ENCODE results near the gene MYRIP.
"Not testable (repeated sequence)": the region's sequence is repeated elsewhere in the genome, so short reads cannot be mapped to it uniquely, and the experiment has no call there.

MYRIP gene

DNA sequence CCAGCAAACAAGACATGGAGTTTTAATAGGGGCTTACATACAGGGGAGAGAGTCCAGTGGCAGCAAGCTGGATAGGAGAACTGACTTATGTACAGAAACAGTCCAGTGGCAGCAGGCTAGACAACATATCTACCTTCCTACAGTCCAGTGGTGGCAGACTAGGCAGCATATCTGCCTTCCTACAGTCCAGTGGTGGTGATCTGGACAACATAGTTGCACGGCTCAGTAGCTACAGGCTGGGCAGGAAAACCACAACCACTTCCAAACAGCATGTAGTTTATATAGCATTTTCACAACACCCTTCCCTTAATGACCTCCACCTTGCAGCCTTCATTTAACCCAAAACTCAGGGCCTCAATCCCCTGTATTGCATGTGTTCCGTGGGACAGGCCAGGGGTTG is 318.8 kb downstream of the MYRIP start:
- Histone ChIP-seq H3K9me3 (ENCODE audit: insufficient read depth, low read length) (peaks cover 7% of the 10 kb centered on the region), H3K4me1 (ENCODE audit: insufficient read depth, insufficient read length) (no peaks in the 10 kb centered on the region), H3K9ac (ENCODE audit: insufficient read length, low read depth) (no peak overlapping the region), H3K4me3 (ENCODE audit: insufficient read length, low read depth) (no peak overlapping the region), H3K36me3 (ENCODE audit: insufficient read depth, insufficient read length, low read length) (no peaks in the 10 kb centered on the region), H3K27me3 (ENCODE audit: insufficient read depth, insufficient read length) (no peaks in the 10 kb centered on the region)
- TF ChIP-seq YY1 (IDR thresholded peaks at IDR 0.05; ENCODE audit: insufficient read depth, insufficient read length) (no peak), ZNF274 (IDR thresholded peaks at IDR 0.05; ENCODE audit: low read depth, low read length) (no peak), SUZ12 (IDR thresholded peaks at IDR 0.05; ENCODE audit: extremely low read depth, insufficient read depth, insufficient read length) (no peak)
- no peak for DNase-seq (ENCODE audit: low read depth, low spot score)

DNA sequence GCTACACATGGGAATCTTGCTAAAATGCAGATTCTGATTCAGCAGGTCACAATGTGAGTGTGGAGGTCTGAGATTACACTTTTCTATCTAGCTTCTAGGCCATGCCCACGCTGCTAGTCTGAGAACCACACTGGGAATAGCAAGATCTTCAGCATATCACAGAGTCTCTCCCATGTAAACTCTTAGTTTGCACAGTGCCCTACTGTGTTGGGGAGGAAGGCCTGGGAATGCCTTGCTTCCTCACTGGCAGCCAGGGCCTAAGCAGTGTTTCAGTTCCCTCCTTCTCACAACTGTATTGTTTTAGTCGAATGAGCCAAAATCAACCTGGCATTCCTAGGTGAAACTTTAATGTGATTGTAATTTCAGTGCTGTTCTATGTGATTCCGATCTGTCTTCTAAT is 320.1 kb downstream of the MYRIP start:
- no peak for DNase-seq (ENCODE audit: low read depth, low spot score)
- Histone ChIP-seq H3K9me3 (ENCODE audit: insufficient read depth, low read length) (peaks cover 20% of the 10 kb centered on the region), H3K9ac (ENCODE audit: insufficient read length, low read depth) (no peak overlapping the region), H3K27me3 (ENCODE audit: insufficient read depth, insufficient read length) (no peaks in the 10 kb centered on the region), H3K36me3 (ENCODE audit: insufficient read depth, insufficient read length, low read length) (no peaks in the 10 kb centered on the region), H3K4me3 (ENCODE audit: insufficient read length, low read depth) (no peak overlapping the region), H3K4me1 (ENCODE audit: insufficient read depth, insufficient read length) (no peaks in the 10 kb centered on the region)
- no peak for TF ChIP-seq ZNF274 (IDR thresholded peaks at IDR 0.05; ENCODE audit: low read depth, low read length)
- no peak for TF ChIP-seq YY1 (IDR thresholded peaks at IDR 0.05; ENCODE audit: insufficient read depth, insufficient read length)
- no peak for TF ChIP-seq SUZ12 (IDR thresholded peaks at IDR 0.05; ENCODE audit: extremely low read depth, insufficient read depth, insufficient read length)

DNA sequence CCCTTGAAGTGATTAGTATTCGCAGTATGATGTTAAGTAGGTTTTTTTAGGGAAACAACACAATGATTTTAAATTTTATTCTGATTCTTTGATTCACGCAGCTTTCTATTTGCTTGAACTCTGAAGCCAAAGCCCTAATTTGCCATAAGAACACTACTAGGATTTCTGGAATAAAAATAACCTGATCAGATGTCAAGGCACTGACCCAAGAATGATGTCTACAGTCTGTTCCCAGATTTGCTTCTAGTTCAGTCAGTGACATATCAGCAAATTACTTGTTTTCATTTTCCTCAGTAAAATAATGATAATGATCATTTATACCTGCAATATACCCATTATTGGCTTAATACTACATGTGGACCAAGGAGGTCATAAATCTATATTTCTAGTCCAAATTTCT is 320.6 kb downstream of the MYRIP start:
- Histone ChIP-seq H3K9me3 (ENCODE audit: insufficient read depth, low read length) (peaks cover 20% of the 10 kb centered on the region), H3K4me3 (ENCODE audit: insufficient read length, low read depth) (no peak overlapping the region), H3K4me1 (ENCODE audit: insufficient read depth, insufficient read length) (no peaks in the 10 kb centered on the region), H3K36me3 (ENCODE audit: insufficient read depth, insufficient read length, low read length) (no peaks in the 10 kb centered on the region), H3K27me3 (ENCODE audit: insufficient read depth, insufficient read length) (no peaks in the 10 kb centered on the region), H3K9ac (ENCODE audit: insufficient read length, low read depth) (no peak overlapping the region)
- DNase-seq (ENCODE audit: low read depth, low spot score), result no peak
- TF ChIP-seq YY1 (IDR thresholded peaks at IDR 0.05; ENCODE audit: insufficient read depth, insufficient read length), result no peak
- TF ChIP-seq ZNF274 (IDR thresholded peaks at IDR 0.05; ENCODE audit: low read depth, low read length), result no peak
- TF ChIP-seq SUZ12 (IDR thresholded peaks at IDR 0.05; ENCODE audit: extremely low read depth, insufficient read depth, insufficient read length), result no peak

DNA sequence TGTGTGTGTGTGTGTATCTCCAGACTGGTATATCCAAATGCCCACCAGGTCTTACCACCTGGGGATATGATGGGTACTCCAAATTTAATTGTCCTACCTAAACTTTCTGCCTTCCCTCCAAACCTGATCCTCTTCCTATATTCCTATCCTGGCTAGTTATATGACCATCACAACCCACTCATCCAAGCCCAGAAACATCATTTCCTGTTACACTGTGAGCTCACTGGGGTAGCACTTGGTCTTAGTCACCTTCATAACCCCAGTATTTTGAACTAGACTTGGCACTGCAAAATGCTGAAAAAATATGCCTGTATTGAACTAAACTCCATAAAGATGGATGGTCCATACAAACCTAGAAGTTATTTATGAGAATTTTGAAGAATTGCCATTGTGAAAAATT is 321.3 kb downstream of the MYRIP start:
- Histone ChIP-seq H3K9ac (ENCODE audit: insufficient read length, low read depth) (no peak overlapping the region), H3K4me3 (ENCODE audit: insufficient read length, low read depth) (no peak overlapping the region), H3K9me3 (ENCODE audit: insufficient read depth, low read length) (peaks cover 20% of the 10 kb centered on the region), H3K36me3 (ENCODE audit: insufficient read depth, insufficient read length, low read length) (no peaks in the 10 kb centered on the region), H3K4me1 (ENCODE audit: insufficient read depth, insufficient read length) (no peaks in the 10 kb centered on the region), H3K27me3 (ENCODE audit: insufficient read depth, insufficient read length) (no peaks in the 10 kb centered on the region)
- no peak for DNase-seq (ENCODE audit: low read depth, low spot score)
- no peak for TF ChIP-seq ZNF274 (IDR thresholded peaks at IDR 0.05; ENCODE audit: low read depth, low read length)

DNA sequence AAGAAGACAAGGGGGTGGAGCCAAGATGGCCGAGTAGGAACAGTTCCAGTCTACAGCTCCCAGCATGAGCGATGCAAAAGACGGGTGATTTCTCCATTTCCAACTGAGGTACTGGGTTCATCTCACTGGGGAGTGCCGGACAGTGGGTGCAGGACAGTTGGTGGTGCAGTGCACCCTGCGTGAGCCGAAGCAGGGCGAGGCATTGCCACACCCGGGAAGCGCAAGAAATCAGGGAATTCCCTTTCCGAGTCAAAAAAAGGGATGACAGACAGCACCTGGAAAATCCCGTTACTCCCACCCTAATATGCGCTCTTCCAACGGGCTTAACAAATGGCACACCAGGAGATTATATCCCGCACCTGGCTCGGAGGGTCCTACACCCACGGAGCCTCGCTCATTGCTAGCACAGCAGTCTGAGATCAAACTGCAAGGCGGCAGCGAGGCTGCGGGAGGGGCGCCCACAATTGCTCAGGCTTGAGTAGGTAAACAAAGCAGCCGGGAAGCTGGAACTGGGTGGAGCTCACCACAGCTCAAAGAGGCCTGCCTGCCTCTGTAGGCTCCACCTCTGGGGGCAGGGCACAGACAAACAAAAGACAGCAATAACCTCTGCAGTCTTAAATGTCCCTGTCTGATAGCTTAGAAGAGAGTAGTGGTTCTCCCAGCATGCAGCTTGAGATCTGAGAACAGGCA is 324.6 kb downstream of the MYRIP start:
- not testable (repeated sequence) for H3K4me1 ChIP-seq (ENCODE audit: insufficient read depth, insufficient read length); H3K4me3 ChIP-seq (ENCODE audit: insufficient read length, low read depth); DNase-seq (ENCODE audit: low read depth, low spot score); H3K27me3 ChIP-seq (ENCODE audit: insufficient read depth, insufficient read length); H3K36me3 ChIP-seq (ENCODE audit: insufficient read depth, insufficient read length, low read length); H3K9ac ChIP-seq (ENCODE audit: insufficient read length, low read depth)
- peaks cover 20% of the 10 kb centered on the region for H3K9me3 ChIP-seq (ENCODE audit: insufficient read depth, low read length)

DNA sequence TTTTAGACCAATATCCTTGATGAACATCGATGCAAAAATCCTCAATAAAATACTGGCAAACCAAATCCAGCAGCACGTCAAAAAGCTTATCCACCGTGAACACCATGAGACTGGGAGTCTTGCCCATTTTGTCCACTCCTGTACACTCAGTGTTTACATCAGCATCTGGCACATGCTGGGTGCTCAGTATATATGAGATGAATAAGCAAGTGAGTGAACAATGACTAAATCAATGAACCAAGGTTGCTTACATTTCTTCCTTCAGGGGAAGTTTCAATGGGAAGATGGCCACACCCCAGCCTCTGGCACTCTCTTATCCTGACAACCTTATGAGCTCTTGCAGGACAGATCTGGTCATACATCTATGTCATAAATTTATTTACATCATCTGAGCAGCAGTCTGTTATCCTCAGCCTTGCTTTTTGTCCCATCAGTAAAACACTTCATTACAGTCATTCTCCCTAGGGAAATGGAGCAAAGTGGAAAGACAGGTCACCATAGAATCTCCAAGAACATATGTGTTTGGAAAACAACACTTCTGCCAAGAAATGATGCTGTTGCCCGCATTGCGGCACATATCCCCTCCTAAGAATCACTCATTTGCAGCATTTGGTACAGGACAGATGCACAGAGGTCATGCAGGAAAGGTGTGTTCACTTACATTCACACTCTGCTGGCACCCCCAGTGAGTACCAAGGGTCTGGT is 328.3 kb downstream of the MYRIP start:
- Histone ChIP-seq H3K9ac (ENCODE audit: insufficient read length, low read depth) (no peak overlapping the region), H3K36me3 (ENCODE audit: insufficient read depth, insufficient read length, low read length) (no peaks in the 10 kb centered on the region), H3K27me3 (ENCODE audit: insufficient read depth, insufficient read length) (no peaks in the 10 kb centered on the region), H3K4me1 (ENCODE audit: insufficient read depth, insufficient read length) (no peaks in the 10 kb centered on the region), H3K9me3 (ENCODE audit: insufficient read depth, low read length) (peaks cover 18% of the 10 kb centered on the region), H3K4me3 (ENCODE audit: insufficient read length, low read depth) (no peak overlapping the region)
- no peak for DNase-seq (ENCODE audit: low read depth, low spot score)
- TF ChIP-seq SUZ12 (IDR thresholded peaks at IDR 0.05; ENCODE audit: extremely low read depth, insufficient read depth, insufficient read length) (no peak), YY1 (IDR thresholded peaks at IDR 0.05; ENCODE audit: insufficient read depth, insufficient read length) (no peak), ZNF274 (IDR thresholded peaks at IDR 0.05; ENCODE audit: low read depth, low read length) (no peak)

DNA sequence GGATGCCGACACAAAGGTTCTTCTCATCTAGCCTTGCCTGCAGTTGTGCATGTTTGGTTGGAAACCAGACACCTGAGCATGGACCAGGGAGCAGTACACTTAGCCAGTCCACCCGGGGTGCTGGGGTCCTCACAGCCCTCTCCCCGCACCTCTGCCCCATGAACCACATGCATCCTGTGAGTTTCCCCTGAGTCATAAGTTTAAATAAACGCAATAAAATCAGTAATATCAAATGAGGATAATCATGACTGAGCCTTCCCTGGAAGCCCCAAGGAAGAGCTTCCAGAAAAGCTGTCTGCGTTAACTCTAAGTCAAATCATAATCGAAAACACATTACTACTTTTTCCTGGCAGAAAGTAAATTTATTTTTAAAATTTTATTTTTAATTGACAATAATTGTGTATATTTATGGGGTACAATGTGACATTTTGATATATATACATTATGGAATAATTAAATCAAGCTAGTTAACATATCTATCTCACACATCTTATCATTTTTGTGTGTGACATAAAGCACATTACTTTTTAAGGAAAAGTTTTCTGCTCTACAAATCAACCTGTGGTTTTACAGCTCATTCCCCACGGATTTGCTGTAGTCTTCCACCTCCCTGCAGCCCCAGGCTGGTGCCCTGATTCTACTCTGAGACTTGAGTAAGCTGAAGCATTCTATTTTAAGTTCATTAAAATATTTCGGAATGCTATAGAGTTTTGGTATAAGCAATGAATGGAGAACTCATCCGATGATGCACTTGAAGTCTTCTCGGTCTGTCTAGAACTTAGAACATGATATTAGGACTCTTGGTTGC is 334.1 kb downstream of the MYRIP start:
- H3K9ac ChIP-seq (ENCODE audit: insufficient read length, low read depth), result no peak overlapping the region
- no peaks in the 10 kb centered on the region for H3K9me3 ChIP-seq (ENCODE audit: insufficient read depth, low read length)
- no peak overlapping the region for H3K4me3 ChIP-seq (ENCODE audit: insufficient read length, low read depth)
- H3K4me1 ChIP-seq (ENCODE audit: insufficient read depth, insufficient read length), result no peaks in the 10 kb centered on the region
- no peaks in the 10 kb centered on the region for H3K27me3 ChIP-seq (ENCODE audit: insufficient read depth, insufficient read length)
- no peak for DNase-seq (ENCODE audit: low read depth, low spot score)
- no peaks in the 10 kb centered on the region for H3K36me3 ChIP-seq (ENCODE audit: insufficient read depth, insufficient read length, low read length)
- TF ChIP-seq ZNF274 (IDR thresholded peaks at IDR 0.05; ENCODE audit: low read depth, low read length), result no peak
- TF ChIP-seq SUZ12 (IDR thresholded peaks at IDR 0.05; ENCODE audit: extremely low read depth, insufficient read depth, insufficient read length), result no peak
- TF ChIP-seq YY1 (IDR thresholded peaks at IDR 0.05; ENCODE audit: insufficient read depth, insufficient read length), result no peak
